ENCODE data around the gene NBPF11.
"Not testable (repeated sequence)": the region's sequence is repeated elsewhere in the genome, so short reads cannot be mapped to it uniquely, and the experiment has no call there.

Gene NBPF11

DNA sequence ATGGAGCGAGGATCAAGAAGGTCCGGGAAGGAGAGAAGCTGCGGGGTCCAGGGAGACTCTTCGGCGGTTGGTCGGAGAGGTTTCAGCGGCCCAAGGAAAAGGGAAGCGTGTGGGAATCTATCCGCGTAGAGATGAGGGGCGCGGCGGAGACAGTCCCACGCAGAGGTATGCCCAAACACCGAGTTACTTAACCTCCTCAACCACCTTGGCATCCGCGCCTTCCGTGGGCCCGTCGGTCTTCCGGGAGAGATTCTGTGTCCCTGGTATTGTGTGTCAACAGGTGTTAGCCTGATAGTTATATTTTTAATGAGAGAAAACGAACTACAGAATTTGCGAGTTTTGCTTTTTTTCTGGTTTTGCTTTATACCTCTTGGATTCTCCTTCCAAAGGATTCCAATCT, 5.7 kb upstream of the NBPF11 start:
- Mint-ChIP-seq H3K27me3 (peaks cover 29% of the 10 kb centered on the region), H3K4me3 (peak overlapping the region; percentile 48), H3K4me1 (ENCODE audit: low read depth) (peaks cover 19% of the 10 kb centered on the region)
- H3K9me3 Mint-ChIP-seq; H3K27ac Mint-ChIP-seq; H3K36me3 Mint-ChIP-seq (ENCODE audit: low read depth): not testable (repeated sequence)

DNA sequence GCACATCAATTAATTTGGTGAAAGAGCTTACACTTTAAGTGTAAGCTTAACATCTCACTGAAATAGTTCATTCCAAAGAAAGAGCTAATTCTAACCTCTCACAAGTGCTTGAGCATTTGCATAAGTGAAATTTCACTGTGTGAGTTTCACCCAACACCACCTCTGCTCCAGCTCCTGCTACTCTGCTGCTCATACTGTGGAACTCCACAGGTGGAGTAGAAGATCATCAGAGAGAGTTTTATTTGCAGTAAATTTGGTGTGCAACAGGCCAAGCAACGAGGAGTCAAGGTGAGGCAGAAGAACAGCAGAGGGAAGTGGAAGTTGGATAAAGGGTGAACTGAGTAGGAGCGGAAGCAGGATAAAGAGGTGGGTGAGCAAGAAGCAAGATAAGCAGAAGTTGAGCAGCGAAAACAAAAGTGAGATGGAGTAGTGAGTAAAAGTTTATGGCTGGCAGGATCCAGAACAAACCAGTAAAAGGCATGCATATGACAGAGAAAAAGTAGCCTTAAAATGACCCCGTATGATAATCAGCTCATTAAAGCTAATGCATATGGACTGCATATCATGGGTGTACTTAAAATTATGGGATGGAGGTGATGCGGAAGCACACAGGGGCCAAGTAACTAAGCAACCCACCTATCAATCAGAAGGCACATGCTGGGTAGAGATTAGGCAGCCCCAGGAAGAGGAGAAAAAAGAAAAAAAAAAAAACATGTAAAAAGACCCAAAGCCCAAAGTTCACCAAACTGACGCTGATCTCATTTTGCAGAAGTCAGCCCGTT, 3.6 kb upstream of the NBPF11 start:
- not testable (repeated sequence) for H3K36me3 Mint-ChIP-seq (ENCODE audit: low read depth); H3K9me3 Mint-ChIP-seq
- Mint-ChIP-seq H3K4me1 (ENCODE audit: low read depth) (peaks cover 25% of the 10 kb centered on the region), H3K4me3 (peak overlapping the region; percentile 66), H3K27me3 (peaks cover 29% of the 10 kb centered on the region), H3K27ac (peak overlapping the region; percentile 46)

- not testable (repeated sequence) for H3K36me3 Mint-ChIP-seq (ENCODE audit: low read depth); H3K27ac Mint-ChIP-seq; H3K9me3 Mint-ChIP-seq
- Mint-ChIP-seq H3K4me3 (peak overlapping the region; percentile 51), H3K27me3 (peaks cover 10% of the 10 kb centered on the region), H3K4me1 (ENCODE audit: low read depth) (peaks cover 20% of the 10 kb centered on the region)
Measured at GRCh38 chr1:148152795-148153194, 714 bp upstream of the NBPF11 start.

- not testable (repeated sequence) for H3K9me3 Mint-ChIP-seq; H3K27ac Mint-ChIP-seq; H3K36me3 Mint-ChIP-seq (ENCODE audit: low read depth)
- H3K4me1 Mint-ChIP-seq (ENCODE audit: low read depth): peaks cover 20% of the 10 kb centered on the region
- peak overlapping the region; percentile 96 for H3K4me3 Mint-ChIP-seq
- peaks cover 10% of the 10 kb centered on the region for H3K27me3 Mint-ChIP-seq
Measured at GRCh38 chr1:148151371-148151819, 686 bp downstream of the NBPF11 start.

- peak overlapping the region; percentile 96 for H3K4me3 Mint-ChIP-seq
- not testable (repeated sequence) for H3K27me3 Mint-ChIP-seq; H3K36me3 Mint-ChIP-seq (ENCODE audit: low read depth); H3K9me3 Mint-ChIP-seq
- peaks cover 15% of the 10 kb centered on the region for H3K4me1 Mint-ChIP-seq (ENCODE audit: low read depth)
- peak overlapping the region; percentile 58 for H3K27ac Mint-ChIP-seq
Measured at GRCh38 chr1:148150945-148151344, 1.1 kb downstream of the NBPF11 start.

- H3K9me3 Mint-ChIP-seq; H3K4me3 Mint-ChIP-seq; H3K27me3 Mint-ChIP-seq; H3K4me1 Mint-ChIP-seq (ENCODE audit: low read depth); H3K27ac Mint-ChIP-seq; H3K36me3 Mint-ChIP-seq (ENCODE audit: low read depth): not testable (repeated sequence)
Measured at GRCh38 chr1:148150014-148150413, 2.1 kb downstream of the NBPF11 start.

- not testable (repeated sequence) for H3K36me3 Mint-ChIP-seq (ENCODE audit: low read depth); H3K4me1 Mint-ChIP-seq (ENCODE audit: low read depth); H3K27me3 Mint-ChIP-seq; H3K9me3 Mint-ChIP-seq; H3K27ac Mint-ChIP-seq; H3K4me3 Mint-ChIP-seq
Measured at GRCh38 chr1:148149050-148149815, 2.8 kb downstream of the NBPF11 start.

- not testable (repeated sequence) for H3K36me3 Mint-ChIP-seq (ENCODE audit: low read depth); H3K4me1 Mint-ChIP-seq (ENCODE audit: low read depth); H3K4me3 Mint-ChIP-seq; H3K27ac Mint-ChIP-seq; H3K27me3 Mint-ChIP-seq; H3K9me3 Mint-ChIP-seq
Measured at GRCh38 chr1:148147052-148147838, 4.8 kb downstream of the NBPF11 start.

GRCh38 chr1:148146191-148146997, 5.7 kb downstream of the NBPF11 start:
- H3K9me3 Mint-ChIP-seq; H3K27ac Mint-ChIP-seq; H3K36me3 Mint-ChIP-seq (ENCODE audit: low read depth); H3K27me3 Mint-ChIP-seq; H3K4me3 Mint-ChIP-seq; H3K4me1 Mint-ChIP-seq (ENCODE audit: low read depth): not testable (repeated sequence)

DNA sequence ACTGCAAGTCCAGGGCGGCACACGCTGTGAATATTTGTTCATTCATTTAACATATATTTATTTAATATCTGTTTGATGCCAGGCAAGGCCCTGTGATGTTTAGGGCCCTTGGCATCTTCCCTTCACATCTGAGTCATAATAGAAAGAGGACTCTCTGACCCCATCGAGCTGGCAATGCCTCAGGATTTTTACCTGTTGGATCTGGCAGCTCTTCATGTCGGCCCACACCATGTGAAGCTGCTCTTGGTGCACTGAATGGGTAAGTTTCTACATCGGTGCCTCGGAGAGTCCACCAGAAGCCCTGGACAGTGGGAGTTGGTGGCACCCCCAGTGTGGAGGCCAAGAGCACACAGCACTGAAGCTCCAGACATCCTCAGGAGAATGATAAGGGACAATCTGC, 8.9 kb downstream of the NBPF11 start:
- not testable (repeated sequence) for H3K4me1 Mint-ChIP-seq (ENCODE audit: low read depth); H3K36me3 Mint-ChIP-seq (ENCODE audit: low read depth); H3K9me3 Mint-ChIP-seq; H3K27ac Mint-ChIP-seq; H3K27me3 Mint-ChIP-seq; H3K4me3 Mint-ChIP-seq

DNA sequence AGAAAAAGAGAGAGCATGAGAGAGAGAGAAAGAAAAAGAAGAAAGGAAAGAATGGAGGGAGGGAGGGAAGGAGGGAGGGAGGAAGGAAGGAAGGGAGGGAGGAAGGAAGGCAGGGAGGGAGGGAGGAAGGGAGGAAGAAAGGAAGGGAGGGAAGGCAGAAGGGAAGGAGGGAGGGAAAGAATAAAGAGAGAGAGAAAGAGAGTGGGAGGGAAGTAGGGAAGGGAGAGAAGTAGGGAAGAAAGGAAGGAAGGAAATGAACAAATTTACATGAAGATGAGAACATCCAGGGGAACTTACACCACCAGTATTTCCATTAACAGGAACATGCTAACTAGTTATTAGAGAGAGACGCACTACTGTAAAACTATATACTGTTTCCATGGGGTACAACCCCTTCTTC, 10.1 kb downstream of the NBPF11 start:
- H3K27me3 Mint-ChIP-seq; H3K4me1 Mint-ChIP-seq (ENCODE audit: low read depth); H3K27ac Mint-ChIP-seq; H3K36me3 Mint-ChIP-seq (ENCODE audit: low read depth); H3K9me3 Mint-ChIP-seq; H3K4me3 Mint-ChIP-seq: not testable (repeated sequence)

- not testable (repeated sequence) for H3K27ac Mint-ChIP-seq; H3K36me3 Mint-ChIP-seq (ENCODE audit: low read depth); H3K4me1 Mint-ChIP-seq (ENCODE audit: low read depth); H3K9me3 Mint-ChIP-seq; H3K4me3 Mint-ChIP-seq; H3K27me3 Mint-ChIP-seq
Measured at GRCh38 chr1:148138606-148139005, 13.5 kb downstream of the NBPF11 start.

DNA sequence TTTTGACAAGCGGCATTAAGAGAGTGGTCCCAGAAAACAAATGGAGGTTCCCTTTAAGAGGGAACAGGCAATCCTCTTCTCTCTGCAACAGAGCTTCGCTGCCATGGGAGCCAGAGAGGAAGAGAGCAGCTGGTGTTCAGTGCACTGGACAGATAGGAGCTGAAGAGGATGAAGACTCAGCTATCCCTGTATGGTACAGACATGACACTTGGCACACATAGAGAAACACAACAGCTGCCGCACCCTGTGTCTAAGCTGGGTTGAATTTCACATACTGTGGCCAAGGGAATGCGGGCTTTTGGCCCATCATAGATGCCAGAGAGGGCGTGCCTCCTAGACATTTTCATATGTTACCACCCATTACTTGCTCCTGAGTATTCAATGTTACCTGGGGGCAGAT, 29.7 kb downstream of the NBPF11 start:
- not testable (repeated sequence) for H3K36me3 Mint-ChIP-seq (ENCODE audit: low read depth); H3K9me3 Mint-ChIP-seq; H3K4me3 Mint-ChIP-seq; H3K27ac Mint-ChIP-seq; H3K4me1 Mint-ChIP-seq (ENCODE audit: low read depth); H3K27me3 Mint-ChIP-seq

DNA sequence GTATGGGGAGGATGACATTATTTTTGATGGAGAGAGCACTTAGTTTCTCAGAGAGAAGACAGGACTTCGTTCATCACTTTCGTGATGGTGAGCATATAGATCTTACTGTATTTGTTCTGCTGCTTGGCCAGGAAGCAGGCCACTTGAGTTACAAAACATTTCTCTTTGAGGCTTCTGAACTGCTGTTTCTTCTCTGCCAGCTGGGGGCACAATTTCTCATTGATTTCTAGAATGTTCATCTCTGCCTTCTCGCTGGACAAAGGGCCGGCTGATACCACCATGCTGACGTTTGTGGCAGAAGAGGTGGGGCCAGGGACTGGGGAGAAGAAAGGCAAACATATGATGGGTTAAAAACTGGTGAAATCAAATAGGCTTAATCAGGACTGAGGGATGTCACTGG, 31.7 kb downstream of the NBPF11 start:
- not testable (repeated sequence) for H3K27ac Mint-ChIP-seq; H3K36me3 Mint-ChIP-seq (ENCODE audit: low read depth); H3K9me3 Mint-ChIP-seq; H3K4me1 Mint-ChIP-seq (ENCODE audit: low read depth); H3K27me3 Mint-ChIP-seq; H3K4me3 Mint-ChIP-seq

DNA sequence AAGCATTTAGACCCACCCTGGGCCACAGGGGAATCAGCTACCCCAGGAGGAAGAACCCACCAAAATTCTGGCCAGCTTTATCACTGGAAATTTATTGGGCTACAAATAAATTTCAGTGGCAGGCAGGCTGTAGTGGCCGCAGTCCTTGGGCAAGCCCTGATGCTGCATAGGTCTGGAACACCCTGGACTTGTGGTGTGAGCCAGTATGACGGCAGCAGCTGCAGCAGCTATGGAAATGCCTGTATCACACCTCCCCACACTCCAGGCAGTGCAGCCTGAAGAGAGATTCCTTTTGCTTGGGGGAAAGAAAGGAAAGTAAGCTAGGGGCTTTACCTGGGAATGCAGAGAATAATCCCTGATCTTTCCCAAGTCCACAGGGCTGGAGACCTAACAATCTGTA, 56.3 kb downstream of the NBPF11 start:
- not testable (repeated sequence) for H3K27me3 Mint-ChIP-seq; H3K4me3 Mint-ChIP-seq; H3K9me3 Mint-ChIP-seq; H3K36me3 Mint-ChIP-seq (ENCODE audit: low read depth); H3K4me1 Mint-ChIP-seq (ENCODE audit: low read depth); H3K27ac Mint-ChIP-seq
